Activated T-cell treated with anti-CD3 and anti-CD28 coated beads, Interleukin-2, amount 50 U/mL, for 24 hours (primary cell): ENCODE data around the gene ZNF808.
"Not testable (repeated sequence)": the region's sequence is repeated elsewhere in the genome, so short reads cannot be mapped to it uniquely, and the experiment has no call there.

ENCODE experiments used
- DNase-seq: peaks from one replicate; pipeline ENCODE4 v3.0.0-alpha.2; 2020
- H3K27ac Mint-ChIP-seq: 2 replicates; pipeline ENCODE4 v1.8.0; 2020; ENCODE audit warnings: mild to moderate bottlenecking, mixed read lengths
- H3K27me3 Mint-ChIP-seq: 2 replicates; pipeline ENCODE4 v1.8.0; 2020; ENCODE audit warnings: mixed read lengths
- H3K36me3 Mint-ChIP-seq: 2 replicates; pipeline ENCODE4 v1.8.0; 2020; ENCODE audit warnings: low read depth, mixed read lengths
- H3K4me1 Mint-ChIP-seq: 2 replicates; pipeline ENCODE4 v1.8.0; 2020; ENCODE audit warnings: low read depth, mixed read lengths
- H3K4me3 Mint-ChIP-seq: 2 replicates; pipeline ENCODE4 v1.8.0; 2020; ENCODE audit warnings: mild to moderate bottlenecking, moderate library complexity, mixed read lengths
- H3K9me3 Mint-ChIP-seq: 2 replicates; pipeline ENCODE4 v1.8.0; 2020; ENCODE audit warnings: mixed read lengths

Gene ZNF808

DNA sequence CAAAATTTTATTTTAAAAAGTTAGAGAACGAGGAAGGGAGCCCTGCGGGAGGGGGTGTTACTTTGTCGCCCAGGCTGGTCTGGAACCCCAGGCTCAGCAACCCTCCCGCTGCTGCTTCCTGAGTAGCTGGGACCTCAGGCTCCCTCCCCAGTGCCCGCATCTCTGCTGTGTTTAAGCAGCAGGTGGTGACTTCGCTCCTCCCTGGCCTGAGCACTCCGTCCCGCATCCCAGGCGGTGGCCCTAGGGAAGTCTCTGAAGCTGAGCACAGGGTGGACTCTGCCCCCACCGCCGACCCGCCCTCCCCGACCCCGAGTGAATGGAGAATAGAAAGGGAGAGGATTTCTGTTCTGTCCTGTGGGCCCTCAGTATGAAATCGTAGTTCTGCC, 73.2 kb downstream of the ZNF808 start:
- Mint-ChIP-seq H3K36me3 (peaks cover 75% of the 10 kb centered on the region), H3K27me3 (no peaks in the 10 kb centered on the region), H3K27ac (no peak overlapping the region), H3K9me3 (peaks cover 29% of the 10 kb centered on the region), H3K4me3 (peak overlapping the region; percentile 85), H3K4me1 (peaks cover 32% of the 10 kb centered on the region)
- DNase-seq, result no peak

DNA sequence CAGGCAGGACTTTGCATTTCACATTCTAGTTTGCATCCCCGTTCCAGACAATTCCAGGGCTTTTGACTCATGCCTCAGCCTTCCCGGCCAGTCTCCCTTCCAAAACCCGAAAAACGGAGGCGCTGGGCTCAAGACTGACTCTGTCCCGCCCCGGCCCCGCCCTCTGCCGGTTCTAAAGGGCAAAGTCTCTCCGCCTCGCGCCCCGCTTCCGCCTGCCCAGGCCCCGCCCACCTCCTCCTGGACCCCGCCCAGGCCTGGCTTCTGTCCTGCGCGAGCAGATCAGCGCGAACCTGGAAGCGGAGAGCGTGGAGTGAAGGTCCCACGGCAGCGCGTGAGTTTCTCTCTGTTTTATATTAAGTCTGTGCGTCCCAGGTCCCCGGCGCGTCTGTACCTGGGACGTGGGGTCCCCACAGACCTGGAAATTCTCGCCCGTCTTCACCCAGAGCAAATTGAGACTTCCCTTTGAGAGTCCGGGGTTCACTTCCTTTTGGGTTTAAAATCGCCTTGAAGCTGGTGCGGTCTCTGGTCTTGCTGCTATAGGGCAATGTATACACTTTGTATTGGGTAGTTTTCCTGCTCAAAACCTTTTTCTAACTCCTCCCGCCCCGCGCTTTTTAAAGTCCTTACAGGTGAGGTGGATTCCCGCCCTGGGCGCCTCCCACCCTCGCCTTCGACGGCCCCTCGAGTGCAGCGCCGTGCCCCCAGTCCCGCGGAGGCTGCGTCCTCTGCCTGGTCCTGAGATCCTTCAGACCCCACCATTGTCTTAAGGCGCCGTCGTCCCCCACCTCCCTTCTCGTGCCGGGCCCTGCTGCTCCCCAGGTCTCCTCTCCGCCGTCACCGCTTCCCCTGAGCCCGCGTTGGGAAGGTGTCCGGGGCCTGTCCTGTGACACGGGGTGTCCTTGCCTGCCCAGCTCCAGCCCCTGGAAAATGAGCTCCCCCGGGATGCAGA, 73.8 kb downstream of the ZNF808 start:
- Mint-ChIP-seq H3K27me3 (no peaks in the 10 kb centered on the region), H3K4me3 (peak overlapping the region; percentile 85), H3K36me3 (peaks cover 74% of the 10 kb centered on the region), H3K27ac (peak overlapping the region; percentile 80), H3K4me1 (peaks cover 35% of the 10 kb centered on the region), H3K9me3 (peaks cover 26% of the 10 kb centered on the region)
- DNase-seq, result peak; percentile 97

DNA sequence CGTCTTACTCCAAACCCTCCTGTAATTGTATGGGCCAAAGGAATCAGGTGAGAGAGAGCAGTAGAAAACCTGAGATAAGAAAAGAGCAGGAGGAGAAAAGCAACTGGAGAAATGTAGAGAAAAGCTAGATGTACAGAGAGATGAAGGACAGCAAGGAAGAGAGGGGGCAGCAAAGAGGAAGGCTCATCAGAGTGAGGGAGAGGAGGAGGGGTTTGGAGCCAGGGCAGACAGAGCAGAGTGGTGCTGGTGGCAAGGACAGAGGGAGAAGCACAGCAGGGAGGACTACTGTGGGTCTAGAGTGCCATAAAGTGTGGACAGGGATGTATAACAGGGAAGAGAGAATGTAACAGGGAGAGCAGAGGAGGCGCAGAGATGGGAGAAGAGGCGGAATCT, 74.5 kb downstream of the ZNF808 start:
- H3K4me1 Mint-ChIP-seq, result peaks cover 36% of the 10 kb centered on the region
- peak overlapping the region; percentile 85 for H3K4me3 Mint-ChIP-seq
- not testable (repeated sequence) for DNase-seq, H3K27me3 Mint-ChIP-seq
- H3K27ac Mint-ChIP-seq, result peak overlapping the region; percentile 72
- H3K36me3 Mint-ChIP-seq, result peaks cover 74% of the 10 kb centered on the region
- peaks cover 21% of the 10 kb centered on the region for H3K9me3 Mint-ChIP-seq

DNA sequence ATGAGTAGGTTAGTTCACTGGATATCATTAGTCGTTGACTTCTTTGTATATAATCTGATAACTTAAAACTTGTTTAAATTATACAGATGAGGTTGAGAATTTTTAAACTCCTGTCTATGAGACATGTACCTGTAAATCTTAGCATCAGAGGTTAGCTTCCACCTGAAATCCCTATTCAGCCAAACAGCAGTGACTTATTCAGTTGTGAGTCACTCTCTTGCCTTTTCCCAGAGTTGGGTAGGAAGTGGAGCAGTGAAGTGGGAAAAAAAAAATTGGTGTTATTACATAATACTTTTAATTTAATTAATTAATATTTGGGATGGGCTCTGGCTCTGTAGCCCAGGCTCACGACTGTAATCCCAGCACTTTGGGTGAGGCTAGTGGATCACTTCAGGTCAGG, 75.5 kb downstream of the ZNF808 start:
- no peaks in the 10 kb centered on the region for H3K27me3 Mint-ChIP-seq
- peak overlapping the region; percentile 85 for H3K4me3 Mint-ChIP-seq
- H3K27ac Mint-ChIP-seq, result no peak overlapping the region

DNA sequence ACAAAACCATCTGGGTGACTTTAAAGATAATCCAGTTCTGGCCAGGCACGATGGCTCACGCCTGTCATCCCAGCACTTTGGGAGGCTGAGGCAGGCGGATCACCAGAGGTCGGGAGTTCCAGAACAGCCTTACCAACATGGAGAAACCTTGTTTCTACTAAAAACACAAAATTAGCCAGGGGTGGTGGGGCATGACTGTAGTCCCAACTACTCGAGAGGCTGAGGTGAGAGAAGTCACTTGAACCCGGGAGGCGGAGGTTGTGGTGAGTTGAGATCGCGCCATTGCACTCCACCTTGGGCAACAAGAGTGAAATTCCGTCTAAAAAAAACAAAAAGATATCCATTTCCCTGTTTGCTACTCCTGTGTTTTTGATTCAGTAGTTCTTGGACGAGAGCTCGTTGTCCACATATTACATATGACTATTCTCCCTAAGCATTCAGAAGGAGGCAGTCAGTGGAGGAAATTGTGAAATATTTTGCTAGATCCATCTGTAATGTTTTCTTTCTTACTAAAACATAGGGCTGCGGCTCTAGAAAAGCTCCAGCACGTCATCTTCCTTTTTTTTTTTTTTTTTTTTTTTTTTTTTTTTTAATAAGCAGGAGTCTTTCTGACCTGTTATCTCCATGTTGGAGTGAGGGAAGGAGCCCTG, 76.2 kb downstream of the ZNF808 start:
- H3K4me3 Mint-ChIP-seq, result no peak overlapping the region
- H3K27ac Mint-ChIP-seq, result no peak overlapping the region
- DNase-seq, result no peak
- peaks cover 36% of the 10 kb centered on the region for H3K4me1 Mint-ChIP-seq
- peaks cover 15% of the 10 kb centered on the region for H3K9me3 Mint-ChIP-seq
- no peaks in the 10 kb centered on the region for H3K27me3 Mint-ChIP-seq
- H3K36me3 Mint-ChIP-seq, result peaks cover 71% of the 10 kb centered on the region

More for the DNA sequence above, 75.5 kb downstream of the ZNF808 start:
- Mint-ChIP-seq H3K9me3 (peaks cover 13% of the 10 kb centered on the region), H3K4me1 (peaks cover 36% of the 10 kb centered on the region), H3K36me3 (peaks cover 70% of the 10 kb centered on the region)
- DNase-seq, result no peak
